ENCODE results near the gene PXN.

Gene PXN

DNA sequence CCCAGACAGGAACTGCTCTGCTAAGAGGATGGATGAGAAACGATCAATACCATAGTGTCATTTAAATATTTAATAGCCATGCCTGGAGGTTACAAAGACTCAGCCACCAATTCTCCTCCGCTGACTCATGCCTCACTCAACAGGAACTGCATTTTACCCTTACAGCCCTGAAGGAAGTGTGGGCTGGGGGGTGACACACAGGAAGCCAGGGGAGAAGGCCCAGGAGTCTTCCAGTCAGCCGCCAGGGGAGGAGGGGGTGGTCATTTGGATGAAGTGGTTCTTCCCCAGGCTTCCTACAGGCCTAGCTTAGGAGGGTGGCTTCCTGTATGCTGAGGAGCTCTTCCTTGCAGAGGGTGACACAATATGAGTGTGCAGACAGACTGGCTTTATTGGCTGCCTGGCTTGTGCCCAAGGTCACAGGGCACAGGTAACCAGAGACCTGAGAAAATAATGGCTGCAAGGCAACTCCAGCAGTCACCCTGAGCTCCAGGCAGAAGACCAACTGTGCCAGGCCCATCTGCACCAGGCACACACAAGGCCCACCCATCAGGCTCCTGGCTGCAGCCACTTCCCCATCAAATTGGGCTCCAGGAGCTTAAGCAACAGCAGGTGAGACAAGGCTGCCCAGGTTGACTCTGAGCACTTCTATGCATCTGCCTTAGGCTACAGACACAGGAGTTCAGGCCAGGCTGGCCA is 34.1 kb downstream of the PXN start:
- CTCF ChIA-PET = interaction anchor here (0.6 to 6.4 kb wide), 2 partner anchors 19 to 32 kb away, joined by 4 to 142 read pairs; partner anchors contain the start of gene PXN
- peak overlapping the region; percentile 100 for H3K27ac ChIP-seq
- peak; percentile 94 for DNase-seq (ENCODE audit: low spot score)
- POLR2A ChIA-PET (ENCODE audit: low non-redundant PET) = interaction anchor here (0.5 to 5.1 kb wide), 6 partner anchors 9 to 60 kb away, joined by 3 to 64 read pairs (median 8); partner anchors contain the start of genes PXN, RNU4-2 and RPLP0
- TF ChIP-seq, protein P1, sequence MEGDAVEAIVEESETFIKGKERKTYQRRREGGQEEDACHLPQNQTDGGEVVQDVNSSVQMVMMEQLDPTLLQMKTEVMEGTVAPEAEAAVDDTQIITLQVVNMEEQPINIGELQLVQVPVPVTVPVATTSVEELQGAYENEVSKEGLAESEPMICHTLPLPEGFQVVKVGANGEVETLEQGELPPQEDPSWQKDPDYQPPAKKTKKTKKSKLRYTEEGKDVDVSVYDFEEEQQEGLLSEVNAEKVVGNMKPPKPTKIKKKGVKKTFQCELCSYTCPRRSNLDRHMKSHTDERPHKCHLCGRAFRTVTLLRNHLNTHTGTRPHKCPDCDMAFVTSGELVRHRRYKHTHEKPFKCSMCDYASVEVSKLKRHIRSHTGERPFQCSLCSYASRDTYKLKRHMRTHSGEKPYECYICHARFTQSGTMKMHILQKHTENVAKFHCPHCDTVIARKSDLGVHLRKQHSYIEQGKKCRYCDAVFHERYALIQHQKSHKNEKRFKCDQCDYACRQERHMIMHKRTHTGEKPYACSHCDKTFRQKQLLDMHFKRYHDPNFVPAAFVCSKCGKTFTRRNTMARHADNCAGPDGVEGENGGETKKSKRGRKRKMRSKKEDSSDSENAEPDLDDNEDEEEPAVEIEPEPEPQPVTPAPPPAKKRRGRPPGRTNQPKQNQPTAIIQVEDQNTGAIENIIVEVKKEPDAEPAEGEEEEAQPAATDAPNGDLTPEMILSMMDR (conservative IDR thresholded peaks at IDR 0.05; ENCODE audit: low read depth) = no peak

DNA sequence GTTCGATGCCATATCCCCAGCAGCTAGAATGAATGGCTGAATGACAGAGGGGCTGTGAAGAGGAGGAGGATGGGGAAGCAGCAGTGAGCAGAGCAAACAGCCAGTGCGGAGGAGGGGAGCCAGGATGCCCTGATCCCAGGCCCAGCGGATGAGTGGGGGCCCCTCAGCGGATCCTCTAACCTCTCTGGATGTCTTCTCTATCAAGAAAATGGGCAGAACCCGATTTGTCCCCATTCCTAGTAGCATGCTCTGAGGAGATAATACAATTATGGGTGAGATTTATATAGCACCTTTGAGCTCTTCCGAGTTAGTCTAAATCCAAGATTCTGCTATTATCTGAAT is 34.6 kb downstream of the PXN start:
- POLR2A ChIA-PET (ENCODE audit: low non-redundant PET) = interaction anchor here (0.8 to 5.1 kb wide), 6 partner anchors 9 to 62 kb away, joined by 3 to 64 read pairs (median 8); partner anchors contain the start of genes PXN, RNU4-1, RNU4-2 and RPLP0
- CTCF ChIA-PET = interaction anchor here (0.7 to 6.4 kb wide), 2 partner anchors 33 to 812 kb away, joined by 3 to 142 read pairs; partner anchors contain the start of gene PXN

DNA sequence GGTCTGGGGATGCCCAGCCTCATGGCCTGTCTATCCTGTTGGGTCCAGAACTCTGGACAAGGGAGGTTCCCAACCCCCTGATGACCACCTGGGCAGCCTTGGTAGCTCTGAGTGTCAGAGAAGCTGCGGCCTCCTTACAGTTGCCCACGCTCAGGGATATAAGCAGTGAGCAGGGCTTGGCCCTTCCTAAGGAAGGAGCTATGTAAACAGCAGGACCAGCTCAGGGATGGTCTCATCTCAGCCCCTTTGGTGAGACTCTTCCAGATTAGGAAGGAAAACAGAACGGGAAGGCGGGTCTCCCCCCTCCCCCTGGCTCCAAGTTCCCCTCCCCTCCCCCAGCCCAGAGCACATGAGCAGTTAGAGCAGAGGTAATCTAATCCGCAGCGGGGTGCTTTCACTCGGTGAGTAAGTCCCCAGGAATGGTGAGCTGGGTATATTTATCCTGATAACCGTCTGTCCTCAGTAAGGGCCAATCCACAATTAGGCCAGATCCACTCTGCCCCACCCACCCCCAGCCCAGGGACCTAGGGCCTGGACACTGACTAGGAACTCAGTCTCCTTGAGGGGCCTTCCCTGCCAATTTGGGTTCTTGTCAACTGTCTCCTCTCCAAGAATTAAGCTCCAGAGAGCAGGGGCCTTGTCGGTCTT is 35.1 kb downstream of the PXN start:
- CTCF ChIA-PET = interaction anchor here (0.6 to 6.4 kb wide), 4 partner anchors 27 to 813 kb away, joined by 3 to 142 read pairs (median 7); partner anchors contain the start of gene PXN
- POLR2A ChIA-PET (ENCODE audit: low non-redundant PET) = interaction anchor here (0.6 to 5.1 kb wide), 6 partner anchors 9 to 63 kb away, joined by 3 to 64 read pairs (median 6); partner anchors contain the start of genes PXN, RNU4-1, RNU4-2 and RPLP0
- H3K27ac ChIP-seq = peak overlapping the region; percentile 100
- TF ChIP-seq, protein P1 (conservative IDR thresholded peaks at IDR 0.05; ENCODE audit: low read depth) = no peak
- peak; percentile 87 for DNase-seq (ENCODE audit: low spot score)

More for the DNA sequence above, 34.6 kb downstream of the PXN start:
- no peak for DNase-seq (ENCODE audit: low spot score)
- H3K27ac ChIP-seq = peak overlapping the region; percentile 100
- TF ChIP-seq, protein P1 (conservative IDR thresholded peaks at IDR 0.05; ENCODE audit: low read depth) = no peak

DNA sequence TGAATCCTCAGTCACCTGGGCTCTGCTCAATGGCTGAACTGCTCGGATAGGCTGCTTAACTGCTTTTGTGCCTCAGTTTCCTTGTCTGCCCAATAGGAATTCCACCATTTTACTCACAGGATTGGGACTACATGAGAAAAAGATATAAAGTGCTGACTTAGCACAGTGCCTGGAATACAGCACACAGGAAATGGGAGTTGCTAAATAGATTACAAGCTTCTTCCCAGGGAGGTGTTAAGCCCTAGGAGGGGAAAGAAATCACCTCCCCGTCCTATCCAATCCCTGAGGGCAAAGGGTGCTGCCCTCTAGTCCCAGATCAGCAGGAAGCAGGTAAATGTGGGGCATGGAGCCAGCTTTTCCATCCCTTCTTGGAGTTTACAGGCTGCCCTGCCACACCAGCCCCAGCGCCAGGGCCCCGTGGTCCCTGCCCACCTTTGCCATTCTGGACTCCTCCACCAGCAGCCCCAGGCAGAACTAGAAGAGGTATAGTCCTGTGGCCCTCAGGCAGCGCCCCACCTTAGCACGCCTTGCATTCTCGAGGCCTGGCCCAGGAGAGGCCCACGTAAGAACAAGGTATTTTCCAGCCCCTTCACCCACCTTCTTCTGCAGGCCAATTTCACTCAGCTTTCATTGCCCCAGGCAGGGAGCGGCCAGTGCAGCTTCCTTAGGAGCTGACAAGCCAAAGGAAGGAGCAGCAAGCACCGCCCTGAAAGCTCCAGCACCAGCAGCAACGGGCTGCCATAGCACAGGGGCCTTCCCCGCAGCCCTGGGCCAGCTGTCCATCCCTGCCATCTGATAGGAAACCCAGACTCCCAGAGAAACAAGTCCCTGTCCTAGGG is 35.8 kb downstream of the PXN start:
- TF ChIP-seq, protein P1 (conservative IDR thresholded peaks at IDR 0.05; ENCODE audit: low read depth) = 0 out of 2 replicates have a peak, but pooled peaks have one; percentile 10
- POLR2A ChIA-PET (ENCODE audit: low non-redundant PET) = interaction anchor here (0.6 to 5.1 kb wide), 7 partner anchors 10 to 64 kb away, joined by 3 to 64 read pairs (median 4); partner anchors contain the start of genes PXN, RNU4-1, RNU4-2 and RPLP0
- CTCF ChIA-PET = interaction anchor here (0.6 to 6.4 kb wide), 11 partner anchors 9 to 84 kb away, joined by 3 to 142 read pairs (median 11); partner anchors contain the start of genes PXN and RPLP0
- peak; percentile 56 for DNase-seq (ENCODE audit: low spot score)
- peak overlapping the region; percentile 100 for H3K27ac ChIP-seq

- no peak for DNase-seq (ENCODE audit: low spot score)
- peak overlapping the region; percentile 100 for H3K27ac ChIP-seq
- ChIA-PET POLR2A (ENCODE audit: low non-redundant PET) (interaction anchor here (1.2 to 5.1 kb wide), 5 partner anchors 29 to 62 kb away, joined by 3 to 64 read pairs (median 7); partner anchors contain the start of genes PXN, RNU4-2 and RPLP0), CTCF (interaction anchor here (0.6 to 6.4 kb wide), 18 partner anchors 10 to 199 kb away, joined by 3 to 142 read pairs (median 6); partner anchors contain the start of genes PXN and RPLP0)
- TF ChIP-seq, protein P1 (conservative IDR thresholded peaks at IDR 0.05; ENCODE audit: low read depth) = no peak
These were observed 36.5 kb downstream of the PXN start for GRCh38 chr12:120229071-120229486.

All from RWPE1 (cell line).